Liver (tissue), 9 donors: Measurements from ENCODE around the gene SYNDIG1. TPM values are rescaled to one million over a fixed set of nuclear protein-coding genes. Genes with fewer than 3 reads are reported as not detected.

ENCODE experiments used
- DNase-seq: peaks from one replicate; pipeline ENCODE4 v3.0.0-alpha.2; 2017; ENCODE audit warnings: low spot score
- H3K27ac ChIP-seq, 2 donors: one replicate each; pipeline ENCODE4 v1.7.0; 2013; ENCODE audit warnings: inconsistent platforms in 2 of 2, low read length in 2 of 2, control low read depth in 1 of 2, low read depth in 1 of 2, mild to moderate bottlenecking in 1 of 2
- H3K27me3 ChIP-seq, 4 donors: one replicate each; pipeline versions ENCODE4 v1.6.1 to v1.7.0; 2013; ENCODE audit warnings: low read length in 3 of 4, inconsistent platforms in 1 of 4, mild to moderate bottlenecking in 1 of 4, moderate library complexity in 1 of 4; ENCODE audit not compliant: control insufficient read depth in 4 of 4, insufficient read depth in 4 of 4
- H3K36me3 ChIP-seq, 4 donors: one replicate each; pipeline versions ENCODE4 v1.6.1 to v1.7.0; 2013; ENCODE audit warnings: low read length in 3 of 4, mild to moderate bottlenecking in 3 of 4, low read depth in 1 of 4, moderate library complexity in 1 of 4; ENCODE audit not compliant: control insufficient read depth in 4 of 4, insufficient read depth in 3 of 4
- H3K4me1 ChIP-seq, 4 donors: one replicate each; pipeline versions ENCODE4 v1.6.1 to v1.7.0; 2013; ENCODE audit warnings: low read length in 3 of 4, mild to moderate bottlenecking in 3 of 4, moderate library complexity in 1 of 4; ENCODE audit not compliant: control insufficient read depth in 4 of 4, insufficient read depth in 4 of 4
- H3K4me3 ChIP-seq, 3 donors: one replicate each; pipeline versions ENCODE4 v1.6.1 to v1.7.0; 2013; ENCODE audit warnings: low read length in 3 of 3, control low read depth in 1 of 3, low read depth in 1 of 3, mild to moderate bottlenecking in 1 of 3
- H3K9ac ChIP-seq, 2 donors: one replicate each; pipeline ENCODE4 v1.7.0; 2013; ENCODE audit warnings: low read length in 2 of 2, mild to moderate bottlenecking in 2 of 2, moderate library complexity in 2 of 2, control low read depth in 1 of 2, low read depth in 1 of 2
- H3K9me3 ChIP-seq, 4 donors: one replicate each; pipeline versions ENCODE4 v1.6.1 to v1.7.0; 2013; ENCODE audit warnings: low read length in 3 of 4; ENCODE audit not compliant: control insufficient read depth in 4 of 4
- EGR1 ChIP-seq, 2 donors: IDR thresholded peaks; 2 replicates each; pipeline ENCODE4 v1.6.1; 2016 to 2018; ENCODE audit warnings: antibody characterized with exemption in 2 of 2, low read depth in 2 of 2
- FOXA1 ChIP-seq: IDR thresholded peaks from 2 replicates; pipeline ENCODE4 v1.6.1; 2016; ENCODE audit warnings: antibody characterized with exemption
- FOXA2 ChIP-seq: IDR thresholded peaks from 2 replicates; pipeline ENCODE4 v1.6.1; 2016; ENCODE audit warnings: antibody characterized with exemption
- GABPA ChIP-seq, 2 donors: IDR thresholded peaks in 1 of 2; conservative IDR thresholded peaks in 1 of 2; 2 replicates each; pipeline ENCODE4 v1.6.1; 2016; ENCODE audit warnings: antibody characterized with exemption in 2 of 2, mild to moderate bottlenecking in 1 of 2, moderate library complexity in 1 of 2
- HNF4A ChIP-seq, 2 donors: conservative IDR thresholded peaks; 2 replicates each; pipeline ENCODE4 v1.6.1; 2016; ENCODE audit warnings: antibody characterized with exemption in 2 of 2, mild to moderate bottlenecking in 2 of 2
- HNF4G ChIP-seq: IDR thresholded peaks from 2 replicates; pipeline ENCODE4 v1.6.1; 2016; ENCODE audit warnings: antibody characterized with exemption
- JUND ChIP-seq, 2 donors: IDR thresholded peaks; 2 replicates each; pipeline ENCODE4 v1.6.1; 2016; ENCODE audit warnings: antibody characterized with exemption in 2 of 2
- NR2F2 ChIP-seq: IDR thresholded peaks from 2 replicates; pipeline ENCODE4 v1.6.1; 2016; ENCODE audit warnings: antibody characterized with exemption
- RXRA ChIP-seq, 2 donors: IDR thresholded peaks; 2 replicates each; pipeline ENCODE4 v1.6.1; 2017 to 2018; ENCODE audit warnings: antibody characterized with exemption in 2 of 2, mild to moderate bottlenecking in 1 of 2
- SP1 ChIP-seq: IDR thresholded peaks from 2 replicates; pipeline ENCODE4 v1.6.1; 2018; ENCODE audit warnings: antibody characterized with exemption, mild to moderate bottlenecking
- TAF1 ChIP-seq: conservative IDR thresholded peaks from 2 replicates; pipeline ENCODE4 v1.6.1; 2016; ENCODE audit warnings: antibody characterized with exemption, mild to moderate bottlenecking
- YY1 ChIP-seq: IDR thresholded peaks from 2 replicates; pipeline ENCODE4 v1.6.1; 2016; ENCODE audit warnings: antibody characterized with exemption, mild to moderate bottlenecking
- WGBS: extraction: QIAGEN DNeasy Blood & Tissue Kit; methylation state at CpG from one replicate; pipeline ENCODE4 v1.1.7; 2013; 5-methylcytosine and 5-hydroxymethylcytosine counted together
- polyA plus RNA-seq, 2 donors: library from polyadenylated mRNA; stranded (reverse) in 1 of 2; unstranded in 1 of 2; fragments of 200-250 nt in 1 of 2; fragments of >200 nt in 1 of 2; fragmentation: Nextera tagmentation in 1 of 2; extraction: Ambion mirVana in 1 of 2; gene quantifications; one replicate each; pipeline versions ENCODE4 v1.2.1 to v1.2.3, GENCODE V29; 2013 to 2015
- total RNA-seq, 2 donors: library from RNA; depleted of rRNA; stranded (reverse); fragments of >200 nt; gene quantifications; one replicate each; pipeline ENCODE4 v1.2.3, GENCODE V29; 2014
- TF ChIP-seq, protein P1 (sequence below): IDR thresholded peaks from 2 replicates; pipeline ENCODE4 v1.6.1; 2016; ENCODE audit warnings: antibody characterized with exemption
- TF ChIP-seq, protein P2 (sequence below): IDR thresholded peaks from 2 replicates; pipeline ENCODE4 v1.6.1; 2016; ENCODE audit warnings: antibody characterized with exemption
- TF ChIP-seq, protein P3 (sequence below): IDR thresholded peaks from 2 replicates; pipeline ENCODE4 v1.6.1; 2016; ENCODE audit warnings: antibody characterized with exemption, mild to moderate bottlenecking
- TF ChIP-seq, protein P4 (sequence below): IDR thresholded peaks from 2 replicates; pipeline ENCODE4 v1.6.1; 2016; ENCODE audit warnings: antibody characterized with exemption
- TF ChIP-seq, protein P5 (sequence below): fragments of 150-350 bp; IDR thresholded peaks from 2 replicates; pipeline ENCODE4 v1.5.1; 2017; ENCODE audit warnings: improper control_type of control experiment, low read depth, low read length; ENCODE audit not compliant: missing input control
- donor health status: healthy.
- donor health status: healthy.
- donor health status: healthy.
- donor health status: healthy.
- donor health status: healthy.

Gene SYNDIG1
- total and polyA plus RNA-seq, 4 donors = 0.05 to 0.08 TPM; not detected in 2

DNA sequence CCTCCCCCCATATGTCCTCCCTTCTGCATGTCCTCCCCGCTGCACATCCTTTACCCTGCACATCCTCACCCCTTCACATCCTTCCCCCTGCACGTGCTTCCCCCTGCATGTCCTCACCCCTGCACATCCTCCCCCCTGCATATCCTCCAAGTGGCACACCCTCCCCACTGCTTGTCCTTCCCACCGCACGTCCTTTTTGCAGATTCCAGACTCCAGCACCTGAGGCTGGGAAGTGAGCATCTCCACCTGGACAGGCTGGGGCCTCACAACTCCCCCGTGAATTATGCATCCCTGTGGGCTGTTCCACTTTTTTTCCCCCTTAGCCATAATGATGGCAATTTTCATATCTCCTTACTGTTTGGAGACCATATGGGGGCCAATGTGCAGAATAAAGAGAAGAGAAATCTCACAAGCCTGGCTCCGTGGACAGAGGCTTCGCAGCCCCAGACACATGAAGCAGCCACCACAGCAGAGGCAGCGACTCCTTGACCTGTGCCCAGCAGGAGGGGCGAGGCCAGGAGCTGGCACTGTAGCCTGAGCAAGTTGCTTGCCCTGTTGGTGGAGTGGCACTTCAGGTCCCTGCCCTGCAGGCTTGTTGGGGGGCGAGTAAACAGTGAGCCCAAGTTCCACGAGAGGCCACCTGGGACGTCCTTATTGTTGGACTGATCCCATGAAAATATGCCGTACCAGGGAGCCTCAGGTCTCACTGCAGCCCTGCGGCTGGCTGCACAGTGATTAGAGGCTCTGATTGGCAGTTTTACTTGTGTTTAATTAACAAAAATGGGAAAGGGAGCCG, 113.1 kb downstream of the SYNDIG1 start (continued):
- no peak for TF ChIP-seq HNF4G
- no peak for TF ChIP-seq RXRA (IDR thresholded peaks at IDR 0.05)
- TF ChIP-seq, protein P1, sequence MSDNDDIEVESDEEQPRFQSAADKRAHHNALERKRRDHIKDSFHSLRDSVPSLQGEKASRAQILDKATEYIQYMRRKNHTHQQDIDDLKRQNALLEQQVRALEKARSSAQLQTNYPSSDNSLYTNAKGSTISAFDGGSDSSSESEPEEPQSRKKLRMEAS = no peak
- TF ChIP-seq FOXA2 = no peak
- TF ChIP-seq GABPA (IDR thresholded peaks at IDR 0.05 in 1 of 2, conservative IDR thresholded peaks at IDR 0.05 in 1 of 2) = no peak
- TF ChIP-seq NR2F2 = no peak

DNA sequence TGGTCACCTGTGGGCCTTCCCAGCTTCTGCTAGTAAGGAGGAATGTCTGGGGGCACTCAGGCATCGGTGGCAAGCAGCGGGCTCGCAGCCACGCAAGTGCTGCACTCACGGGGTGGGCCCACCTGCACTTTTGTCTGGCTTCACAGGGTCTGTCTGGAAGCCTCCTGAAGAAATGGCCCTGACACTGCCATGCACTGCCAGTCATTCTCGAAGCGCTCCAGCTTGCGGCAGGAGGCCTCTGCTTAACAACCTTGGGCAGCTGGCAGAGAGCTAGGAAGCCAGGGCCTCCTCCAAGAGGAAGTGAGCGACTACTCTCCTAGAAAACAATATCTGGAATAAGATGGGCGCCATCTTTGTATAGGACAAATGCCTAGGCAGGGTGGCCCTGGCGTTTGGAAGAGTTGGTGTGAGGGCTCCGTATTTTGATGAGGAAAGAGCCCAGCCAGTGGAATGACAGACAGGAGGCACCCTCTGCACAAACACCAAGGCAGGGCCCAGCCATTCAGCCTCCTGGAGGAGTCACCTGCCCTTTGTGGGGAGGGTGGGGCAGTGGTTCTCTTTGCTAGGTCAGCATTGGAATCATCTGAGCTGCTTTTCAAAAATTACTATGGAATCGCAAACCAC, 113.9 kb downstream of the SYNDIG1 start:
- H3K4me3 ChIP-seq = no peak overlapping the region
- DNase-seq = peak; percentile 3
- TF ChIP-seq RXRA (IDR thresholded peaks at IDR 0.05) (no peak), GABPA (IDR thresholded peaks at IDR 0.05 in 1 of 2, conservative IDR thresholded peaks at IDR 0.05 in 1 of 2) (no peak), HNF4G (no peak), JUND (IDR thresholded peaks at IDR 0.05) (no peak), EGR1 (IDR thresholded peaks at IDR 0.05; ENCODE audit: low read depth in 2 of 2) (no peak), TAF1 (no peak), FOXA2 (no peak), NR2F2 (no peak), SP1 (no peak), HNF4A (conservative IDR thresholded peaks at IDR 0.05) (no peak), YY1 (no peak), FOXA1 (no peak)
- TF ChIP-seq, protein P1 = no peak
- TF ChIP-seq, protein P2, sequence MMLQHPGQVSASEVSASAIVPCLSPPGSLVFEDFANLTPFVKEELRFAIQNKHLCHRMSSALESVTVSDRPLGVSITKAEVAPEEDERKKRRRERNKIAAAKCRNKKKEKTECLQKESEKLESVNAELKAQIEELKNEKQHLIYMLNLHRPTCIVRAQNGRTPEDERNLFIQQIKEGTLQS = no peak
- TF ChIP-seq, protein P3, sequence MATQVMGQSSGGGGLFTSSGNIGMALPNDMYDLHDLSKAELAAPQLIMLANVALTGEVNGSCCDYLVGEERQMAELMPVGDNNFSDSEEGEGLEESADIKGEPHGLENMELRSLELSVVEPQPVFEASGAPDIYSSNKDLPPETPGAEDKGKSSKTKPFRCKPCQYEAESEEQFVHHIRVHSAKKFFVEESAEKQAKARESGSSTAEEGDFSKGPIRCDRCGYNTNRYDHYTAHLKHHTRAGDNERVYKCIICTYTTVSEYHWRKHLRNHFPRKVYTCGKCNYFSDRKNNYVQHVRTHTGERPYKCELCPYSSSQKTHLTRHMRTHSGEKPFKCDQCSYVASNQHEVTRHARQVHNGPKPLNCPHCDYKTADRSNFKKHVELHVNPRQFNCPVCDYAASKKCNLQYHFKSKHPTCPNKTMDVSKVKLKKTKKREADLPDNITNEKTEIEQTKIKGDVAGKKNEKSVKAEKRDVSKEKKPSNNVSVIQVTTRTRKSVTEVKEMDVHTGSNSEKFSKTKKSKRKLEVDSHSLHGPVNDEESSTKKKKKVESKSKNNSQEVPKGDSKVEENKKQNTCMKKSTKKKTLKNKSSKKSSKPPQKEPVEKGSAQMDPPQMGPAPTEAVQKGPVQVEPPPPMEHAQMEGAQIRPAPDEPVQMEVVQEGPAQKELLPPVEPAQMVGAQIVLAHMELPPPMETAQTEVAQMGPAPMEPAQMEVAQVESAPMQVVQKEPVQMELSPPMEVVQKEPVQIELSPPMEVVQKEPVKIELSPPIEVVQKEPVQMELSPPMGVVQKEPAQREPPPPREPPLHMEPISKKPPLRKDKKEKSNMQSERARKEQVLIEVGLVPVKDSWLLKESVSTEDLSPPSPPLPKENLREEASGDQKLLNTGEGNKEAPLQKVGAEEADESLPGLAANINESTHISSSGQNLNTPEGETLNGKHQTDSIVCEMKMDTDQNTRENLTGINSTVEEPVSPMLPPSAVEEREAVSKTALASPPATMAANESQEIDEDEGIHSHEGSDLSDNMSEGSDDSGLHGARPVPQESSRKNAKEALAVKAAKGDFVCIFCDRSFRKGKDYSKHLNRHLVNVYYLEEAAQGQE = no peak
- TF ChIP-seq, protein P4, sequence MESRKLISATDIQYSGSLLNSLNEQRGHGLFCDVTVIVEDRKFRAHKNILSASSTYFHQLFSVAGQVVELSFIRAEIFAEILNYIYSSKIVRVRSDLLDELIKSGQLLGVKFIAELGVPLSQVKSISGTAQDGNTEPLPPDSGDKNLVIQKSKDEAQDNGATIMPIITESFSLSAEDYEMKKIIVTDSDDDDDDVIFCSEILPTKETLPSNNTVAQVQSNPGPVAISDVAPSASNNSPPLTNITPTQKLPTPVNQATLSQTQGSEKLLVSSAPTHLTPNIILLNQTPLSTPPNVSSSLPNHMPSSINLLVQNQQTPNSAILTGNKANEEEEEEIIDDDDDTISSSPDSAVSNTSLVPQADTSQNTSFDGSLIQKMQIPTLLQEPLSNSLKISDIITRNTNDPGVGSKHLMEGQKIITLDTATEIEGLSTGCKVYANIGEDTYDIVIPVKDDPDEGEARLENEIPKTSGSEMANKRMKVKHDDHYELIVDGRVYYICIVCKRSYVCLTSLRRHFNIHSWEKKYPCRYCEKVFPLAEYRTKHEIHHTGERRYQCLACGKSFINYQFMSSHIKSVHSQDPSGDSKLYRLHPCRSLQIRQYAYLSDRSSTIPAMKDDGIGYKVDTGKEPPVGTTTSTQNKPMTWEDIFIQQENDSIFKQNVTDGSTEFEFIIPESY = no peak
- TF ChIP-seq, protein P5, sequence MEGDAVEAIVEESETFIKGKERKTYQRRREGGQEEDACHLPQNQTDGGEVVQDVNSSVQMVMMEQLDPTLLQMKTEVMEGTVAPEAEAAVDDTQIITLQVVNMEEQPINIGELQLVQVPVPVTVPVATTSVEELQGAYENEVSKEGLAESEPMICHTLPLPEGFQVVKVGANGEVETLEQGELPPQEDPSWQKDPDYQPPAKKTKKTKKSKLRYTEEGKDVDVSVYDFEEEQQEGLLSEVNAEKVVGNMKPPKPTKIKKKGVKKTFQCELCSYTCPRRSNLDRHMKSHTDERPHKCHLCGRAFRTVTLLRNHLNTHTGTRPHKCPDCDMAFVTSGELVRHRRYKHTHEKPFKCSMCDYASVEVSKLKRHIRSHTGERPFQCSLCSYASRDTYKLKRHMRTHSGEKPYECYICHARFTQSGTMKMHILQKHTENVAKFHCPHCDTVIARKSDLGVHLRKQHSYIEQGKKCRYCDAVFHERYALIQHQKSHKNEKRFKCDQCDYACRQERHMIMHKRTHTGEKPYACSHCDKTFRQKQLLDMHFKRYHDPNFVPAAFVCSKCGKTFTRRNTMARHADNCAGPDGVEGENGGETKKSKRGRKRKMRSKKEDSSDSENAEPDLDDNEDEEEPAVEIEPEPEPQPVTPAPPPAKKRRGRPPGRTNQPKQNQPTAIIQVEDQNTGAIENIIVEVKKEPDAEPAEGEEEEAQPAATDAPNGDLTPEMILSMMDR = no peak
- no peaks in the 10 kb centered on the region for H3K4me1 ChIP-seq
- no peak overlapping the region for H3K27ac ChIP-seq
- H3K9me3 ChIP-seq = no peaks in the 10 kb centered on the region
- no peaks in the 10 kb centered on the region for H3K27me3 ChIP-seq
- H3K9ac ChIP-seq = no peak overlapping the region
- H3K36me3 ChIP-seq = no peaks in the 10 kb centered on the region
- 87% methylated on average over 13 of the region's 13 CpGs for WGBS
